Left lung (tissue), 10 donors: ENCODE results near the gene AIFM3. TPM values are rescaled to one million over a fixed set of nuclear protein-coding genes. Genes with fewer than 3 reads are reported as not detected.

ENCODE experiments used
- ATAC-seq: fragments of 200-7000 bp; cut with Tn5 transposase; one replicate; pipeline ENCODE4 v1.9.1; 2020; ENCODE audit warnings: moderate library complexity
- DNase-seq, 4 donors: peaks; one replicate each; pipeline ENCODE4 v3.0.0-alpha.2; 2013 to 2020
- H3K27ac ChIP-seq, 2 donors: fragments of 200-600 bp; sonication (generic) in 1 of 2; one replicate each; pipeline versions ENCODE4 v1.5.0 to v1.8.0; 2020 to 2021
- H3K27me3 ChIP-seq, 2 donors: fragments of 200-600 bp; sonication (generic) in 1 of 2; one replicate each; pipeline versions ENCODE4 v1.5.0 to v1.8.0; 2020 to 2021
- H3K36me3 ChIP-seq, 2 donors: fragments of 200-600 bp; sonication (generic) in 1 of 2; one replicate each; pipeline versions ENCODE4 v1.5.0 to v1.8.0; 2020 to 2021
- H3K4me1 ChIP-seq, 2 donors: fragments of 200-600 bp; one replicate each; pipeline ENCODE4 v1.8.0; 2021
- H3K4me3 ChIP-seq, 2 donors: fragments of 200-600 bp; sonication (generic) in 1 of 2; one replicate each; pipeline versions ENCODE4 v1.5.0 to v1.8.0; 2020 to 2021; ENCODE audit warnings: mild to moderate bottlenecking in 1 of 2
- H3K9me3 ChIP-seq, 2 donors: fragments of 200-600 bp; sonication (generic) in 1 of 2; one replicate each; pipeline versions ENCODE4 v1.5.0 to v1.8.0; 2020 to 2021
- CTCF ChIP-seq, 2 donors: fragments of 200-600 bp; sonication (generic) in 1 of 2; IDR thresholded peaks; one replicate each; pipeline versions ENCODE4 v1.5.0 to v1.8.0; 2021; ENCODE audit warnings: antibody characterized with exemption in 2 of 2
- intact Hi-C, 2 donors: fragments of 100-400 bp; cut with DNase I; formaldehyde crosslinking; loops; one replicate each; pipeline versions ENCODE4 v1.11.2 to v1.14.2; 2022
- polyA plus RNA-seq, 6 donors: library from polyadenylated mRNA; unstranded; fragments of 120-200 nt; gene quantifications; one replicate each; pipeline ENCODE4 v1.2.1, GENCODE V29; 2013; ENCODE audit not compliant: insufficient read length in 6 of 6
- total RNA-seq, 2 donors: library from RNA; stranded (reverse); fragmentation: NEBNext Ultra II Directional; extraction: Animal tissue kit (Norgen Biotek cat#: 25700); gene quantifications; one replicate each; pipeline ENCODE4 v1.2.1, GENCODE V29; 2021
- donor health status: DM: no; HTN: yes; CAD: no.
- donor health status: DM: no; HTN: no; CAD: no.

The AIFM3 gene
- total and polyA plus RNA-seq, 8 donors: 0.49 to 6.5 (median 1.0) TPM

GRCh38 chr22:20987375-20987774 lies 20.3 kb downstream of the AIFM3 start:
- intact Hi-C loops: no loop called here
- Histone ChIP-seq H3K4me3 (no peak overlapping the region), H3K27me3 (no peaks in the 10 kb centered on the region), H3K4me1 (peaks cover 0 to 13% of the 10 kb centered on the region in 2 donors), H3K36me3 (peaks cover 0 to 62% of the 10 kb centered on the region in 2 donors), H3K27ac (no peak overlapping the region), H3K9me3 (no peaks in the 10 kb centered on the region)
- DNase-seq (peak in 1 of 4 donors; percentile 59), ATAC-seq (no peak)
- no peak for TF ChIP-seq CTCF (IDR thresholded peaks at IDR 0.05)

GRCh38 chr22:20988573-20989322 lies 21.7 kb downstream of the AIFM3 start:
- intact Hi-C loops: no loop called here
- Histone ChIP-seq H3K4me3 (no peak overlapping the region), H3K9me3 (no peaks in the 10 kb centered on the region), H3K36me3 (peaks cover 0 to 76% of the 10 kb centered on the region in 2 donors), H3K27me3 (no peaks in the 10 kb centered on the region), H3K4me1 (no peaks in the 10 kb centered on the region), H3K27ac (no peak overlapping the region)
- no peak for ATAC-seq
- no peak for TF ChIP-seq CTCF (IDR thresholded peaks at IDR 0.05)
- peak in 1 of 4 donors; percentile 61 for DNase-seq

GRCh38 chr22:20989323-20990138 lies 22.5 kb downstream of the AIFM3 start:
- Histone ChIP-seq H3K9me3 (no peaks in the 10 kb centered on the region), H3K27ac (no peak overlapping the region), H3K27me3 (no peaks in the 10 kb centered on the region), H3K36me3 (peaks cover 0 to 84% of the 10 kb centered on the region in 2 donors), H3K4me3 (no peak overlapping the region), H3K4me1 (no peaks in the 10 kb centered on the region)
- intact Hi-C loops: no loop called here
- TF ChIP-seq CTCF (IDR thresholded peaks at IDR 0.05): no peak
- DNase-seq (peak in 1 of 4 donors; percentile 45), ATAC-seq (no peak)

DNA sequence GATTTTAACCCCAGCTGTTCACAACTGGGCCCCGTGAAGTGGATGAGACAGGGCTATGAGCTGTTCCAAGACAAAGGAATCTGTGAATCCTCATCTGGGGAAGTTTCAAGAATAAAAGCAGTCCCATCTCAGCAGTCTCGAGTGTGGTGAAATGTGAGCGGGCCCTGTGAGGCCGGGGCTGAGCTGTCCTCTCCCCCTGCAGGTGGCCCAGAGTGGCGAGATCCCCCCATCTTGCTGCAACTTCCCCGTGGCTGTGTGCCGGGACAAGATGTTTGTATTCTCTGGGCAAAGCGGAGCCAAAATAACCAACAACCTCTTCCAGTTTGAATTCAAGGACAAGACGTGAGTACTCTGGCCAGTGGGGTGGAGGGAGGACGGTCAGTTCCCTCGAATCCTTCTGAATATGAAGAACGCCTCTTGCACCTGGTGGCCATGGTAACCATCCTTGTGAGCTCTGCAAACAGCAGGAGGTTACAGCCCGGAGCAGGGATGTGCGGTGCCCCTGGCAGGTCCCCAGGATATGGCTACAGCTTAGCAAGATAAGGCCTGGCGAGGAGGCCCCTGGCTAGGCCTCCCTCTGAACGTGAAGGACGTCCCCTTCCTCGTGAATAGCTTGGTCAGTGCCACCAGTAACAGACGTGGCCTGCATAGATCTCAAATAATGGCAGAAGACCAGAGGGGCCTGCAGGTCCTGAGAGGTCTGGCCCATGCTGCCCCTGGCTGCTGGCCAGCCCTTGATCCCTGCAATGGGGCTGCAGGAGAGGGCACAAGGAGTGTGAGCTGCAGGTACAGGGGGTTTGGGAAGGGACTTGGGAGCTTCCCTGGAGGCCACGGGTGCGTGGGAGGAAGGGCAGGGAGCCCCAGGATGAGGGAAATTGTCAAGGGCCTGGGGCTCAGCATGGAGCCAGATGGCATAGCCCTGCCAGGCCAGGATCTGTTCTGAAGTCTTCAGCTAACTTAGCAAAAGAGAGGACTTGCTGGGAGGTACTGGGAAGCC lies 23.4 kb downstream of the AIFM3 start:
- ATAC-seq: no peak

More for the DNA sequence above, 23.4 kb downstream of the AIFM3 start:
- peak in 1 of 4 donors; percentile 43 for DNase-seq
- no peaks in the 10 kb centered on the region for H3K4me1 ChIP-seq
- H3K9me3 ChIP-seq: no peaks in the 10 kb centered on the region
- H3K4me3 ChIP-seq: no peak overlapping the region
- intact Hi-C loops: no loop called here
- TF ChIP-seq CTCF (IDR thresholded peaks at IDR 0.05): no peak
- H3K27ac ChIP-seq: no peak overlapping the region
- H3K27me3 ChIP-seq: no peaks in the 10 kb centered on the region
- peaks cover 0 to 88% of the 10 kb centered on the region in 2 donors for H3K36me3 ChIP-seq
